ENCODE data around the gene CCDC158. TPM values are rescaled to one million over a fixed set of nuclear protein-coding genes. Genes with fewer than 3 reads are reported as not detected.

The CCDC158 gene
- total and polyA plus RNA-seq, 2 of the 4 experiments (the other 2 are of a cell fraction) = not detected

GRCh38 chr4:76377911-76378310 lies 43.0 kb downstream of the CCDC158 start:
- CTCF ChIA-PET = interaction anchor here (0.6 to 2.0 kb wide), 12 partner anchors 9 to 1252 kb away, joined by 3 to 14 read pairs (median 4); partner anchors contain the start of gene STBD1
- DNase-seq (peak; percentile 61), ATAC-seq (ENCODE audit: low read depth) (peak; percentile 79)
- Histone ChIP-seq H3K36me3 (ENCODE audit: control insufficient read depth, insufficient read depth, low read length) (no peaks in the 10 kb centered on the region), H3K27ac (ENCODE audit: insufficient read depth, low read length) (no peak overlapping the region), H3K9me3 (ENCODE audit: control insufficient read depth, insufficient read depth, low read length) (peaks cover 6% of the 10 kb centered on the region), H3K4me3 (ENCODE audit: insufficient read depth, low read depth, low read length) (no peak overlapping the region), H2AK9ac (replicated peaks; ENCODE audit: low read depth, low read length, poor library complexity) (no peak overlapping the region), H3K23ac (ENCODE audit: low read depth, low read length) (no peak overlapping the region), H4K20me1 (ENCODE audit: insufficient read depth, low read length) (no peaks in the 10 kb centered on the region), H4K91ac (ENCODE audit: insufficient read depth, low read depth, low read length) (no peak overlapping the region), H4K5ac (ENCODE audit: low read depth, low read length) (no peak overlapping the region), H3K9ac (ENCODE audit: low read depth, low read length) (no peak overlapping the region), H4K8ac (ENCODE audit: low read depth in 2 of 2, low read length in 2 of 2) (no peak overlapping the region), H3K79me1 (ENCODE audit: low read depth in 1 of 2, low read length in 2 of 2) (no peaks in the 10 kb centered on the region), H3K56ac (ENCODE audit: extremely low read depth, insufficient read depth, low read length) (no peak overlapping the region), H3K14ac (replicated peaks; ENCODE audit: low read depth, low read length) (no peak overlapping the region), H2BK5ac (ENCODE audit: low read depth, low read length, poor library complexity, severe bottlenecking) (no peak overlapping the region), H2BK120ac (ENCODE audit: low read depth, low read length) (no peak overlapping the region), H3K9me1 (ENCODE audit: insufficient read depth, low read length) (no peaks in the 10 kb centered on the region), H2AK5ac (ENCODE audit: low read depth, low read length) (no peak overlapping the region), H3K4me1 (ENCODE audit: control insufficient read depth, insufficient read depth, low read length) (no peaks in the 10 kb centered on the region), H3K27me3 (ENCODE audit: control insufficient read depth, insufficient read depth, low read length) (peaks cover 8% of the 10 kb centered on the region), H2BK20ac (ENCODE audit: low read depth, low read length) (no peak overlapping the region), H3K4ac (ENCODE audit: low read depth, low read length) (no peak overlapping the region), H3K18ac (ENCODE audit: low read depth, low read length) (no peak overlapping the region), H3K4me2 (ENCODE audit: low read depth, low read length) (no peak overlapping the region; the same call in 1 of the 2 replicates), H2AFZ (replicated peaks; ENCODE audit: low read length, poor library complexity) (no peak overlapping the region), H2BK15ac (ENCODE audit: low read depth, low read length) (no peak overlapping the region)
- intact Hi-C loops (cut with micrococcal nuclease) (loop anchor here (1.0 to 2.0 kb wide), 2 partner anchors 71 to 199 kb away; partner anchors contain the start of gene STBD1), dilution Hi-C loops (cut with HindIII; ENCODE audit: low sequenced_read_pairs, unreplicated experiment) (no loop called here), in situ Hi-C loops (cut with MboI; ENCODE audit: low sequenced_read_pairs) (loop anchor here (10.0 kb wide), 1 partner anchor 193 kb away; no protein-coding TSS in a partner anchor)
- BruUV-seq (replicated peaks) = no TSS peak
- WGBS, 2 experiments (ENCODE audit: extremely low coverage in 2 of 2, insufficient read length in 1 of 2) = no CpG with 5 or more reads among the region's 5 CpGs
- TF ChIP-seq SMC3 (IDR thresholded peaks at IDR 0.05; ENCODE audit: low read depth, low read length) (peak; percentile 72), MXI1 (IDR thresholded peaks at IDR 0.05; ENCODE audit: borderline replicate concordance, low read depth, low read length) (no peak), RAD21 (IDR thresholded peaks at IDR 0.05; ENCODE audit: low read length) (peak; percentile 61), CTCF (conservative IDR thresholded peaks at IDR 0.05; ENCODE audit: low read depth, low read length) (peak; percentile 69), ELK1 (IDR thresholded peaks at IDR 0.05; ENCODE audit: borderline replicate concordance, low read depth, low read length) (no peak), BHLHE40 (IDR thresholded peaks at IDR 0.05; ENCODE audit: low read depth, low read length) (no peak), CHD1 (IDR thresholded peaks at IDR 0.05; ENCODE audit: low read depth, low read length) (no peak)
- POLR2A ChIA-PET (ENCODE audit: unreplicated experiment) = no interaction called here
